ENCODE measurements around the gene HFE. TPM values are rescaled to one million over a fixed set of nuclear protein-coding genes. Genes with fewer than 3 reads are reported as not detected.
"Not testable (repeated sequence)": the region's sequence is repeated elsewhere in the genome, so short reads cannot be mapped to it uniquely, and the experiment has no call there.

The HFE gene
- total RNA-seq, 1 donor from 2014 or later: 1.1 TPM

- intact Hi-C loops (cut with micrococcal nuclease): no loop called here
- TF ChIP-seq CTCF (IDR thresholded peaks at IDR 0.05): no peak
- ChIA-PET POLR2A (interaction anchor here (1.0 kb wide), 1 partner anchor 11 kb away, joined by 16 read pairs; a partner anchor contains a TSS), CTCF (no interaction called here)
- Mint-ChIP-seq H3K27ac (no peak overlapping the region), H3K27me3 (no peaks in the 10 kb centered on the region), H3K4me3 (no peak overlapping the region), H3K9me3 (no peaks in the 10 kb centered on the region), H3K36me3 (ENCODE audit: low read depth) (no peaks in the 10 kb centered on the region), H3K4me1 (no peaks in the 10 kb centered on the region)
- no peak for ATAC-seq (ENCODE audit: low read depth)
- DNase-seq: no peak
Observed at GRCh38 chr6:26115226-26115625, 28.0 kb downstream of the HFE start.

- H3K27ac Mint-ChIP-seq: no peak overlapping the region
- intact Hi-C loops (cut with micrococcal nuclease): no loop called here
Observed at GRCh38 chr6:26116267-26116666, 29.0 kb downstream of the HFE start.

GRCh38 chr6:26118999-26119398 lies 31.8 kb downstream of the HFE start:
- POLR2A ChIA-PET: interaction anchor here (0.6 to 3.2 kb wide), 9 partner anchors 10 to 96 kb away, joined by 3 to 27 read pairs (median 4); a partner anchor contains a TSS
- H3K9me3 Mint-ChIP-seq: peaks cover 3% of the 10 kb centered on the region
- no peaks in the 10 kb centered on the region for H3K27me3 Mint-ChIP-seq
- CTCF ChIA-PET: no interaction called here
- no peak overlapping the region for H3K27ac Mint-ChIP-seq
- intact Hi-C loops (cut with micrococcal nuclease): no loop called here
- TF ChIP-seq CTCF (IDR thresholded peaks at IDR 0.05): no peak
- H3K4me3 Mint-ChIP-seq: no peak overlapping the region
- H3K36me3 Mint-ChIP-seq (ENCODE audit: low read depth): peaks cover 12% of the 10 kb centered on the region
- peaks cover 17% of the 10 kb centered on the region for H3K4me1 Mint-ChIP-seq
- ATAC-seq (ENCODE audit: low read depth) (no peak), DNase-seq (no peak)

More at GRCh38 chr6:26116267-26116666, 29.0 kb downstream of the HFE start:
- ChIA-PET CTCF (no interaction called here), POLR2A (interaction anchor here (0.6 to 1.3 kb wide), 2 partner anchors 12 to 60 kb away, joined by 3 read pairs; no protein-coding TSS in a partner anchor)
- no peak for DNase-seq
- no peak for ATAC-seq (ENCODE audit: low read depth)
- Mint-ChIP-seq H3K4me3 (no peak overlapping the region), H3K9me3 (no peaks in the 10 kb centered on the region), H3K4me1 (peaks cover 6% of the 10 kb centered on the region), H3K36me3 (ENCODE audit: low read depth) (no peaks in the 10 kb centered on the region), H3K27me3 (no peaks in the 10 kb centered on the region)
- no peak for TF ChIP-seq CTCF (IDR thresholded peaks at IDR 0.05)

- DNase-seq; ATAC-seq (ENCODE audit: low read depth); H3K27me3 Mint-ChIP-seq; CTCF ChIA-PET; H3K9me3 Mint-ChIP-seq; H3K27ac Mint-ChIP-seq; H3K4me3 Mint-ChIP-seq; intact Hi-C loops (cut with micrococcal nuclease): not testable (repeated sequence)
- POLR2A ChIA-PET: interaction anchor here (0.9 to 3.2 kb wide), 8 partner anchors 11 to 117 kb away, joined by 3 to 27 read pairs (median 5); a partner anchor contains a TSS
- H3K4me1 Mint-ChIP-seq: peaks cover 17% of the 10 kb centered on the region
- peaks cover 23% of the 10 kb centered on the region for H3K36me3 Mint-ChIP-seq (ENCODE audit: low read depth)
Observed at GRCh38 chr6:26120115-26120514, 32.9 kb downstream of the HFE start.

GRCh38 chr6:26120807-26121140 lies 33.5 kb downstream of the HFE start:
- Mint-ChIP-seq H3K36me3 (ENCODE audit: low read depth) (peaks cover 26% of the 10 kb centered on the region), H3K27ac (peak overlapping the region; percentile 37), H3K4me1 (peaks cover 17% of the 10 kb centered on the region), H3K27me3 (no peaks in the 10 kb centered on the region), H3K9me3 (peaks cover 3% of the 10 kb centered on the region), H3K4me3 (no peak overlapping the region)
- intact Hi-C loops (cut with micrococcal nuclease): no loop called here
- DNase-seq (no peak), ATAC-seq (ENCODE audit: low read depth) (no peak)
- CTCF ChIA-PET: no interaction called here
- POLR2A ChIA-PET: interaction anchor here (0.9 to 3.2 kb wide), 4 partner anchors 10 to 116 kb away, joined by 3 to 27 read pairs (median 4); a partner anchor contains a TSS
- no peak for TF ChIP-seq CTCF (IDR thresholded peaks at IDR 0.05)

Measured in activated B cell treated with CpG ODN at 0.5 μM for 24 hours (primary cell).